GM21390 (cell line): Measurements from ENCODE around the gene KANSL2.
A peak's percentile ranks its signal among the peaks of the same experiment; 100 is the strongest.
"Not testable (repeated sequence)": the region's sequence is repeated elsewhere in the genome, so short reads cannot be mapped to it uniquely, and the experiment has no call there.

Experiments used
- ATAC-seq: cut with Tn5 transposase; IDR thresholded peaks from one replicate; pipeline ENCODE4 v1.9.1; 2021; ENCODE audit not compliant: unreplicated experiment

Gene KANSL2

GRCh38 chr12:48681710-48682532 is at the start of gene KANSL2:
KANSL2 (minus strand) TSS chr12:48682238; CDS start chr12:48681632, 606 bp downstream.
- ATAC-seq = peak; percentile 98

- ATAC-seq = no peak
Measured at GRCh38 chr12:48728807-48729206, 46.8 kb upstream of the KANSL2 start.

- ATAC-seq = not testable (repeated sequence)
Measured at GRCh38 chr12:48720737-48721136, 38.7 kb upstream of the KANSL2 start.

- not testable (repeated sequence) for ATAC-seq
Measured at GRCh38 chr12:48720171-48720570, 38.1 kb upstream of the KANSL2 start.

GRCh38 chr12:48719002-48719401 is 37.0 kb upstream of the KANSL2 start:
- ATAC-seq = not testable (repeated sequence)

- peak; percentile 1 for ATAC-seq
Measured at GRCh38 chr12:48717252-48717695, 35.2 kb upstream of the KANSL2 start.

- peak; percentile 97 for ATAC-seq
Measured at GRCh38 chr12:48716493-48717251, 34.6 kb upstream of the KANSL2 start, which contains the start of gene CCNT1. CCNT1 (minus strand) TSS chr12:48716707; CDS start chr12:48716675, 32 bp downstream.

GRCh38 chr12:48716168-48716492 is 34.1 kb upstream of the KANSL2 start:
- ATAC-seq = no peak

- ATAC-seq = no peak
Measured at GRCh38 chr12:48712209-48712608, 30.2 kb upstream of the KANSL2 start.

GRCh38 chr12:48698822-48699221 is 16.8 kb upstream of the KANSL2 start:
- ATAC-seq = not testable (repeated sequence)

GRCh38 chr12:48696626-48697025 is 14.6 kb upstream of the KANSL2 start:
- no peak for ATAC-seq

- no peak for ATAC-seq
Measured at GRCh38 chr12:48695859-48696258, 13.8 kb upstream of the KANSL2 start.

GRCh38 chr12:48694038-48694437 is 12.0 kb upstream of the KANSL2 start:
- ATAC-seq = no peak

- ATAC-seq = no peak
Measured at GRCh38 chr12:48693572-48693971, 11.5 kb upstream of the KANSL2 start.

GRCh38 chr12:48691826-48692487 is 9.9 kb upstream of the KANSL2 start:
- ATAC-seq = no peak

GRCh38 chr12:48690990-48691389 is 9.0 kb upstream of the KANSL2 start:
- no peak for ATAC-seq

GRCh38 chr12:48690436-48690835 is 8.4 kb upstream of the KANSL2 start:
- ATAC-seq = no peak

GRCh38 chr12:48688836-48689235 is 6.8 kb upstream of the KANSL2 start:
- ATAC-seq = no peak

GRCh38 chr12:48687592-48687991 is 5.6 kb upstream of the KANSL2 start:
- ATAC-seq = no peak

GRCh38 chr12:48686615-48687334 is 4.7 kb upstream of the KANSL2 start:
- ATAC-seq = no peak
